GM08714 (cell line): ENCODE results near the gene C1orf74.

Experiments
- H3K4me3 ChIP-seq: fragments of 200-500 bp; sonication (Bioruptor generic); 2 replicates; pipeline ENCODE4 v1.5.1; 2014; ENCODE audit warnings: mild to moderate bottlenecking, low read length, inconsistent platforms
- ZNF274 ChIP-seq: IDR thresholded peaks from 2 replicates; pipeline ENCODE4 v1.6.1; 2012; ENCODE audit warnings: mild to moderate bottlenecking, low read depth, low read length

C1orf74 gene

DNA sequence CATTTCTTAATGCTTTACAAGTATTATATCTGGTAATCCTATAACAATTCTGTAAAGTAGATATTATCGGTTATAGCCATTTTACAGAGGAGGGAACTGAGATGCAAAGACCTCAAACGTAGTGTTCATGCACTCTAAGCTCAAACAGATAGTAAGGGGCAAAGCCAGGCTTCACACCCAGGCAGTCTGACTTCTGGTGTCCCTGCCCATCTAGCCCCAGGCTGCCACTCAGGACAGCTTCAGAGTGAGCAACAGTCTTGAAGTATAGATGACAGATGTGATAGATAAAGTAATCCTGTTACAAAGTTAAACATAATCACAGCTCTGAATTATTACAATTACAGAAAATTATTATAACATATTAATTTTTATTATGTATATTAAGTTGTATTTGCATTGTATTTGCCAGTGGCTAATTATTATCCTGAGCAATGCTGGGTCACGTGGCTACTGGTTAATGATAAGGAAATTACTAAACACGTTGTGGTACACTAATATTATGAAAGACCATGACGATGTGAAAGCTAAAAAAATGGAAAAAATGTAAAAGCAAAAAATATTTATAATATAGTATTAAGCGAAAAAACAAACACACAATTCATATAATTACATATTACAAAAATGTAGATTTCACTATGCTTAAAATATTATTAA is 34.6 kb downstream of the C1orf74 start:
- no peak overlapping the region for H3K4me3 ChIP-seq
- no peak for TF ChIP-seq ZNF274

GRCh38 chr1:209749205-209749604 is 35.2 kb downstream of the C1orf74 start:
- no peak for TF ChIP-seq ZNF274
- H3K4me3 ChIP-seq = no peak overlapping the region

DNA sequence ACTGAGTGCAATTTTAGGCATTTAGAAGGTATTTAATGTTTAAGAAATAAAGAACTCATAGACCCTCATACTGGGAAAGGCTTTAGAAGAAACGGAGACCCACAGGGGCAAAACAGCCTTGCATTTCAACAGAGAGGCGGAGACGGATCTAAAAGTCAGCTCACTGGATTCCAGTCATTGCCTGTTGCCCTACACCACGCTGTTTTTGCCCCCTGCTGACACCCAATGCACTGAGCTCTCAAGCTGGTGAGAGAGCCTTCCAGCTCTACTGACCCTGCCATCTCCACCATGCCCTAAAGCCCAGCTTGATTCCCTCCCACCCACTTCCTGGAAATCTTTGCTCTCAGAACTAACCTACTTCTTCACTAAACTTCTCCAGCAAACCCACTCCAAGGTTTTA is 35.7 kb downstream of the C1orf74 start:
- no peak for TF ChIP-seq ZNF274
- H3K4me3 ChIP-seq = no peak overlapping the region

DNA sequence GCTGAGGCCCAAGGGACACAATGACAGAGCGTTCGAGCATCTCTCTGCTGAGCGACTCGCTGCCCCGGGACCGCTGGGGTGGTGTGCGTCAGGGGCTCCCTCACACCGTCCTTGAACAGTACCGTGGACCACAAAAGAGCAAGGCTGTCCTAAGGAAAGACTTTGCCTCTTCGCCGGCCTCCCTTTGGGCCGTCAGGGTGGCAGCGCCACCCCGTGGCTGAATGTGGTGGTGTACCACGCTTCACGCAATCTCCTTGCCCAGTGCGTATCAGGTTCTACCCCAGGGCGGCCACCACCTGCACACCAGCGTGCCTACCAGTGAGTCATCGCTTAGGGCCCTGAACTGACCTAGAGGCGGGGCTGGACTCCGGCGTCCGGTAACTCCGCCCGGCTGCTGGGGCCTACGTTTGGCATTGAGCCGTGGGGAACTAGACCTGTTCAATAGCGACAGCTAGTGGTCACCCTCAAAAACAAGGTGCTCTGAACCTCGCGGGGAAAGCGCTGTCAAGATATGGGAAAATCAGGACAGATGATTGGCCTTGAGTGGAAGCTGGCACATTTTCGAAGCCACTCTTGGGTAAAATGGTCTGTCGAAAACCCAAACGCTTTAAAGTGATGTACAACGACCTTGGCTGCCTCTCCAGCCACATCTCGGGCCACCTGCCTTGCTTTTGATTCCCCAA is 36.6 kb downstream of the C1orf74 start:
- TF ChIP-seq ZNF274 = no peak
- no peak overlapping the region; the same call in 1 of the 2 replicates for H3K4me3 ChIP-seq

DNA sequence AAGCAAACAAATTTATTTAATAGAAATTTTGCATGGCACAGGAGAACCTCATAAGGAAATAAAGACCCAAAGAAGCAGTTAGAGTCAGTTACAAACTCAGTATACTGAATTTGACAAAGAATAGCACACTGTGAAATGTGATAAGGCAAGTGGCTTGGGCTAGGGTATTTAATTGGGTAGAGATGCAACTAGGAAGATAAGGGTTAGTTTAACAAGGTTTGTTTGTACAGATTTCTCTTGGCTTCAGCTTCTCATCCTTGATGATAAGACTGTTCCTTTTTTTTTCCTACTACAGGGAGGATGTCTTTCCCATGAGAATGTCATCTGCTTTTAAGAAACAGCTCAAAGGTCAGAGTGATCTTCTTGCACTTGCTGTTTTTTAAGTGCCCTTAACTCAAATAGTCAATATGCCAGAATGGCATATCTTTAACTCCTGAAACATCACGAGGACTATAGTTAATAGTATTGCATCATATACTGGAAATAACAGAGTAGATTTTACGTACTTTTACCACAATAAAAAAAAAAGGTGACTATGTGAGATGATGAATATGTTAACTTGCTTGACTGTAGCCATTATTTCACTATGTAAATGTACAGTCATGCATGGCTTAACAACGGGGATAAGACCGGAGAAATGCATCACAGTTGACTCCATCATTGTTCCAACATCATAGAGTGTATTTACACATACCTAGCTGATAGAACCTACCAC is 37.8 kb downstream of the C1orf74 start:
- TF ChIP-seq ZNF274 = no peak
- H3K4me3 ChIP-seq = no peak overlapping the region

- no peak overlapping the region for H3K4me3 ChIP-seq
- TF ChIP-seq ZNF274 = no peak
These were observed 41.2 kb downstream of the C1orf74 start for GRCh38 chr1:209743145-209743482.

- no peak overlapping the region for H3K4me3 ChIP-seq
- no peak for TF ChIP-seq ZNF274
These were observed 41.8 kb downstream of the C1orf74 start for GRCh38 chr1:209742409-209743144.

DNA sequence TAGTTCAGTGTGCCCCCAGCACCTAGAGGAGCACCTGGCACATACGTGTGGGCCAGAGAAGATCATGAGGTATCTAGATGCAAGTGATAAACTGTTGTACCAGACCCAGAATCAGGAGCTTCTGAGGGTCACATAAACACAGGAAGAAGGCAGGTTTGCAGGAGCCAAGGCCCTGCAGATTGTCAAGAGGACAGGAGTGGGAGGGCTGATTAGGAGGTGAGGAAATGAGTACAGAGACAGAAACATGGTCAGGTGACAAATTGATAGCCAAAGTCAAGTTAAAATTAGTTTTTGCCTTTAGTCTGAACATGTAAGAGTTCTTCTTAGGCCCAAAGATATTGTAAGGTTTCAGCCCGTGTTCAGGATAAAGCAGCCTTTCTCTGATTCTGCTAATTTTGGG is 42.5 kb downstream of the C1orf74 start:
- no peak for TF ChIP-seq ZNF274
- no peak overlapping the region for H3K4me3 ChIP-seq

- no peak overlapping the region for H3K4me3 ChIP-seq
- no peak for TF ChIP-seq ZNF274
These were observed 43.2 kb downstream of the C1orf74 start for GRCh38 chr1:209741193-209741592.

DNA sequence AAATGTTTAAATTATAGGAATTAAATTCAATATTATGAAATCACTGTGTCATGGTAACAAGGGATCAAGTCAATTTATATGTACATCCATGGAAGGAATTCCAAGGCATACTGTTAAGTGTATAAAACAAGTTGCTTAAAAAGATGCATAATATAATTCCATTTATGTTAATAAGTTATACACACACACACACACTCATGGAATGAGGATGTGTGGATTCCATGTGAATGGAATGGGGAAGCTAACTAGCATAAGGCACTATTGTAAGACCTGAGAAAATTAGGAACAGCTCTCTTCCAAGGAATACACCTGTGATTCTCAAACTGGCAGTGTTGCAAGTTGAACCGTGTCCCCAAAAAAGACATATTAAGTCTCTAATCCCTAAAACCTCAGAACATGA is 46.1 kb downstream of the C1orf74 start:
- no peak for TF ChIP-seq ZNF274
- H3K4me3 ChIP-seq = no peak overlapping the region

DNA sequence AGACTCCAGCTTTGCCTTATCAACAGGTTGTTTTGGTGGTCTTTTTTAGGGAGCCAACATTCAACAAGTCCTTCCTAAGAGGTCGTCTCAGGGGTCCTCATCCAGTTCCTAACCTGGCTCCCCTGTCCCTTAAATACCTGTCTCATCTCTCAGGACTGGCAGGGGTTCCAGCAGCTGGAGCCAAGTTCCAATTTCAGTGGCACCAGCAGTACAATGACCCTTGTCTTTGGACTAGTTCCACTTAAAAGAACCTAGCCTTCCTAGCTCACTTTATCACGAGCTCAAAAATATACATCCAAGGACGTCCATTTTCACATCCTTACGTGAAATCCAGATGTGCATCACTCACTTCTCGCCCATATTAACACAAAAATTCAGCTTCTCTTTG is 47.2 kb downstream of the C1orf74 start:
- TF ChIP-seq ZNF274 = no peak
- H3K4me3 ChIP-seq = no peak overlapping the region

GRCh38 chr1:209736490-209737117 is 47.8 kb downstream of the C1orf74 start:
- no peak for TF ChIP-seq ZNF274
- H3K4me3 ChIP-seq = no peak overlapping the region

GRCh38 chr1:209733409-209734192 is 50.8 kb downstream of the C1orf74 start:
- H3K4me3 ChIP-seq = no peak overlapping the region

More at GRCh38 chr1:209733409-209734192, 50.8 kb downstream of the C1orf74 start:
- no peak for TF ChIP-seq ZNF274
